Esophagus squamous epithelium (tissue), 5 donors: ENCODE data around the gene POU2F2. TPM values are rescaled to one million over a fixed set of nuclear protein-coding genes. Genes with fewer than 3 reads are reported as not detected.

Experiments
- DNase-seq: peaks from one replicate; lab custom pipeline; 2025; lab: John Stamatoyannopoulos, UW
- H3K27ac ChIP-seq, 4 donors: fragments of 200-600 bp; sonication (generic); one replicate each; pipeline ENCODE4 v1.5.1; 2016 to 2019; ENCODE audit warnings: mild to moderate bottlenecking in 1 of 4
- H3K27me3 ChIP-seq, 4 donors: fragments of 200-600 bp; sonication (generic); 1 replicate in 3 of 4; 2 replicates in 1 of 4; pipeline versions ENCODE4 v1.5.1 to v1.6.0; 2017 to 2021; ENCODE audit warnings: antibody characterized with exemption in 1 of 4
- H3K36me3 ChIP-seq, 3 donors: fragments of 200-600 bp; sonication (generic); one replicate each; pipeline ENCODE4 v1.5.1; 2016 to 2019
- H3K4me1 ChIP-seq, 3 donors: fragments of 200-600 bp; sonication (generic); one replicate each; pipeline ENCODE4 v1.5.1; 2017 to 2019
- H3K4me3 ChIP-seq, 4 donors: fragments of 200-600 bp; sonication (generic); 1 replicate in 3 of 4; 2 replicates in 1 of 4; pipeline ENCODE4 v1.5.1; 2016 to 2019; ENCODE audit warnings: mild to moderate bottlenecking in 2 of 4, moderate library complexity in 1 of 4
- H3K9me3 ChIP-seq, 3 donors: fragments of 200-600 bp; sonication (generic); one replicate each; pipeline ENCODE4 v1.5.1; 2016 to 2019
- POLR2A ChIP-seq, 4 donors: fragments of 450-650 bp; IDR thresholded peaks; one replicate each; pipeline ENCODE4 v1.6.1; 2017; ENCODE audit warnings: antibody characterized with exemption in 4 of 4, mild to moderate bottlenecking in 4 of 4, moderate library complexity in 3 of 4
- WGBS, 2 donors: methylation state at CpG; one replicate each; pipeline ENCODE4 v1.1.5; 2018; 5-methylcytosine and 5-hydroxymethylcytosine counted together
- intact Hi-C: fragments of 100-400 bp; cut with DNase I; formaldehyde crosslinking; loops from one replicate; pipeline ENCODE4 v1.15.0; 2022
- total RNA-seq, 4 donors: library from RNA; depleted of rRNA; stranded (reverse); fragments of >200 nt; gene quantifications; one replicate each; pipeline ENCODE4 v1.1.0, GENCODE V29; 2016
- TF ChIP-seq, protein P1 (sequence below), 6 experiments: fragments of 450-650 bp in 4 of 6; fragments of 200-600 bp in 2 of 6; sonication (generic) in 2 of 6; IDR thresholded peaks; one replicate each; pipeline ENCODE4 v1.5.1; 2016 to 2019; ENCODE audit warnings: antibody characterized with exemption in 6 of 6, mild to moderate bottlenecking in 4 of 6, moderate library complexity in 4 of 6
- donor health status: DM: yes; HTN: yes; CAD: no.

Gene POU2F2
- total RNA-seq, 4 donors from 2014 or later = 0.18 to 0.67 (median 0.57) TPM; not detected in 1

GRCh38 chr19:42083537-42083936 lies 48.7 kb downstream of the POU2F2 start:
- Histone ChIP-seq H3K27me3 (no peaks in the 10 kb centered on the region), H3K4me1 (peaks cover 0 to 15% (median 2%) of the 10 kb centered on the region in 3 donors), H3K4me3 (no peak overlapping the region), H3K36me3 (peaks cover 25 to 60% (median 30%) of the 10 kb centered on the region in 3 donors), H3K9me3 (no peaks in the 10 kb centered on the region), H3K27ac (no peak overlapping the region)
- no peak for TF ChIP-seq POLR2A (IDR thresholded peaks at IDR 0.05)
- TF ChIP-seq, protein P1, sequence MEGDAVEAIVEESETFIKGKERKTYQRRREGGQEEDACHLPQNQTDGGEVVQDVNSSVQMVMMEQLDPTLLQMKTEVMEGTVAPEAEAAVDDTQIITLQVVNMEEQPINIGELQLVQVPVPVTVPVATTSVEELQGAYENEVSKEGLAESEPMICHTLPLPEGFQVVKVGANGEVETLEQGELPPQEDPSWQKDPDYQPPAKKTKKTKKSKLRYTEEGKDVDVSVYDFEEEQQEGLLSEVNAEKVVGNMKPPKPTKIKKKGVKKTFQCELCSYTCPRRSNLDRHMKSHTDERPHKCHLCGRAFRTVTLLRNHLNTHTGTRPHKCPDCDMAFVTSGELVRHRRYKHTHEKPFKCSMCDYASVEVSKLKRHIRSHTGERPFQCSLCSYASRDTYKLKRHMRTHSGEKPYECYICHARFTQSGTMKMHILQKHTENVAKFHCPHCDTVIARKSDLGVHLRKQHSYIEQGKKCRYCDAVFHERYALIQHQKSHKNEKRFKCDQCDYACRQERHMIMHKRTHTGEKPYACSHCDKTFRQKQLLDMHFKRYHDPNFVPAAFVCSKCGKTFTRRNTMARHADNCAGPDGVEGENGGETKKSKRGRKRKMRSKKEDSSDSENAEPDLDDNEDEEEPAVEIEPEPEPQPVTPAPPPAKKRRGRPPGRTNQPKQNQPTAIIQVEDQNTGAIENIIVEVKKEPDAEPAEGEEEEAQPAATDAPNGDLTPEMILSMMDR (IDR thresholded peaks at IDR 0.05) = no peak
- DNase-seq = no peak
- WGBS, 2 donors = 89 to 93% methylated on average over 4 to 5 of the region's 5 CpGs
- intact Hi-C loops = no loop called here

- intact Hi-C loops = no loop called here
- H3K9me3 ChIP-seq = no peaks in the 10 kb centered on the region
- no peak overlapping the region for H3K27ac ChIP-seq
- H3K4me3 ChIP-seq = no peak overlapping the region
- H3K4me1 ChIP-seq = peaks cover 11 to 26% (median 13%) of the 10 kb centered on the region in 3 donors
- no peaks in the 10 kb centered on the region for H3K27me3 ChIP-seq
- DNase-seq = no peak
- peaks cover 25 to 63% (median 30%) of the 10 kb centered on the region in 3 donors for H3K36me3 ChIP-seq
- TF ChIP-seq POLR2A (IDR thresholded peaks at IDR 0.05) = no peak
- TF ChIP-seq, protein P1 (IDR thresholded peaks at IDR 0.05) = peak in 4 of 6 experiments; percentile 15 to 54 (median 32)
- 65 to 84% methylated on average over 1 to 2 of the region's 2 CpGs for WGBS, 2 donors
Observed at GRCh38 chr19:42081584-42082203, 50.6 kb downstream of the POU2F2 start.

DNA sequence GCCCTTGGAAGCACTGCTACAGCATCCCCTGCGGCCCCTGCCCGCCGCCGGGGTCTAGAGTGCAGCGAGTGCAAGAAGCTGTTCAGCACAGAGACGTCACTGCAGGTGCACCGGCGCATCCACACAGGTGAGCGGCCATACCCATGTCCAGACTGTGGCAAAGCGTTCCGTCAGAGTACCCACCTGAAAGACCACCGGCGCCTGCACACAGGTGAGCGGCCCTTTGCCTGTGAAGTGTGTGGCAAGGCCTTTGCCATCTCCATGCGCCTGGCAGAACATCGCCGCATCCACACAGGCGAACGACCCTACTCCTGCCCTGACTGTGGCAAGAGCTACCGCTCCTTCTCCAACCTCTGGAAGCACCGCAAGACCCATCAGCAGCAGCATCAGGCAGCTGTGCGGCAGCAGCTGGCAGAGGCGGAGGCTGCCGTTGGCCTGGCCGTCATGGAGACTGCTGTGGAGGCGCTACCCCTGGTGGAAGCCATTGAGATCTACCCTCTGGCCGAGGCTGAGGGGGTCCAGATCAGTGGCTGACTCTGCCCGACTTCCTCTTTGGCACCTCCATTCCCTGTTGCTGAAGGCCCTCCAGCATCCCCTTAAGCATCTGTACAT lies 51.4 kb downstream of the POU2F2 start:
- Histone ChIP-seq H3K36me3 (peaks cover 25 to 63% (median 30%) of the 10 kb centered on the region in 3 donors), H3K4me1 (peaks cover 12 to 29% (median 16%) of the 10 kb centered on the region in 3 donors), H3K27me3 (no peaks in the 10 kb centered on the region), H3K27ac (no peak overlapping the region), H3K4me3 (no peak overlapping the region), H3K9me3 (no peaks in the 10 kb centered on the region)
- intact Hi-C loops = no loop called here
- TF ChIP-seq POLR2A (IDR thresholded peaks at IDR 0.05) = no peak
- TF ChIP-seq, protein P1 (IDR thresholded peaks at IDR 0.05) = no peak
- WGBS, 2 donors = 81 to 94% methylated on average over 11 to 14 of the region's 28 CpGs
- no peak for DNase-seq

DNA sequence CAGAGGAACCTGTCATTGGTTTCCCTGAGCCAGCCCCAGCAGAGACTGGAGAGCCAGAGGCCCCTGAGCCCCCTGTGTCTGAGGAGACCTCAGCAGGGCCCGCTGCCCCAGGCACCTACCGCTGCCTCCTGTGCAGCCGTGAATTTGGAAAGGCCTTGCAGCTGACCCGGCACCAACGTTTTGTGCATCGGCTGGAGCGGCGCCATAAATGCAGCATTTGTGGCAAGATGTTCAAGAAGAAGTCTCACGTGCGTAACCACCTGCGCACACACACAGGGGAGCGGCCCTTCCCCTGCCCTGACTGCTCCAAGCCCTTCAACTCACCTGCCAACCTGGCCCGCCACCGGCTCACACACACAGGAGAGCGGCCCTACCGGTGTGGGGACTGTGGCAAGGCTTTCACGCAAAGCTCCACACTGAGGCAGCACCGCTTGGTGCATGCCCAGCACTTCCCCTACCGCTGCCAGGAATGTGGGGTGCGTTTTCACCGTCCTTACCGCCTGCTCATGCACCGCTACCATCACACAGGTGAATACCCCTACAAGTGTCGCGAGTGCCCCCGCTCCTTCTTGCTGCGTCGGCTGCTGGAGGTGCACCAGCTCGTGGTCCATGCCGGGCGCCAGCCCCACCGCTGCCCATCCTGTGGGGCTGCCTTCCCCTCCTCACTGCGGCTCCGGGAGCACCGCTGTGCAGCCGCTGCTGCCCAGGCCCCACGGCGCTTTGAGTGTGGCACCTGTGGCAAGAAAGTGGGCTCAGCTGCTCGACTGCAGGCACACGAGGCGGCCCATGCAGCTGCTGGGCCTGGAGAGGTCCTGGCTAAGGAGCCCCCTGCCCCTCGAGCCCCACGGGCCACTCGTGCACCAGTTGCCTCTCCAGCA lies 52.1 kb downstream of the POU2F2 start:
- 90 to 95% methylated on average over 8 to 21 of the region's 44 CpGs for WGBS, 2 donors
- H3K27ac ChIP-seq = no peak overlapping the region
- intact Hi-C loops = no loop called here
- H3K4me3 ChIP-seq = no peak overlapping the region
- peaks cover 25 to 63% (median 30%) of the 10 kb centered on the region in 3 donors for H3K36me3 ChIP-seq
- H3K4me1 ChIP-seq = peaks cover 12 to 31% (median 17%) of the 10 kb centered on the region in 3 donors
- TF ChIP-seq, protein P1 (IDR thresholded peaks at IDR 0.05) = no peak
- no peak for TF ChIP-seq POLR2A (IDR thresholded peaks at IDR 0.05)
- H3K27me3 ChIP-seq = no peaks in the 10 kb centered on the region
- no peaks in the 10 kb centered on the region for H3K9me3 ChIP-seq
- no peak for DNase-seq
